GOT3 (cell line): ENCODE measurements around the gene PUS3.

Source experiments
- DNase-seq: peaks from one replicate; lab custom pipeline; 2025; ENCODE audit warnings: mixed read lengths; lab: John Stamatoyannopoulos, UW

PUS3 gene

GRCh38 chr11:125902927-125903710 is at the start of gene PUS3:
Gene PUS3, minus strand, starts transcription at chr11:125903206. Its CDS starts 6,922 bp downstream, at chr11:125896284.
- DNase-seq = peak; percentile 16

- no peak for DNase-seq
These were observed 49.6 kb upstream of the PUS3 start for GRCh38 chr11:125952559-125952958.

GRCh38 chr11:125951731-125952130 is 48.7 kb upstream of the PUS3 start:
- DNase-seq = no peak

- no peak for DNase-seq
These were observed 48.0 kb upstream of the PUS3 start for GRCh38 chr11:125950696-125951651.

- no peak for DNase-seq
These were observed 47.1 kb upstream of the PUS3 start for GRCh38 chr11:125950178-125950490.

GRCh38 chr11:125949271-125950177 is 46.5 kb upstream of the PUS3 start:
- DNase-seq = no peak

- DNase-seq = no peak
These were observed 45.5 kb upstream of the PUS3 start for GRCh38 chr11:125948278-125949051.

GRCh38 chr11:125947419-125948277 is 44.6 kb upstream of the PUS3 start:
- no peak for DNase-seq

- DNase-seq = no peak
These were observed 43.9 kb upstream of the PUS3 start for GRCh38 chr11:125946712-125947418.

GRCh38 chr11:125945797-125946520 is 43.0 kb upstream of the PUS3 start, which contains the start of gene VSIG10L2:
Gene VSIG10L2, plus strand, starts transcription at chr11:125946044. Its CDS starts 12 bp downstream, at chr11:125946056.
- DNase-seq = no peak

- no peak for DNase-seq
These were observed 42.2 kb upstream of the PUS3 start for GRCh38 chr11:125945011-125945796.

- no peak for DNase-seq
These were observed 41.5 kb upstream of the PUS3 start for GRCh38 chr11:125944350-125945010.

GRCh38 chr11:125943661-125944349 is 40.8 kb upstream of the PUS3 start:
- no peak for DNase-seq

- no peak for DNase-seq
These were observed 39.9 kb upstream of the PUS3 start for GRCh38 chr11:125942771-125943428.

- DNase-seq = no peak
These were observed 38.9 kb upstream of the PUS3 start for GRCh38 chr11:125941619-125942611.
